Measurements from ENCODE around the gene TRAPPC8.
"Not testable (repeated sequence)": the region's sequence is repeated elsewhere in the genome, so short reads cannot be mapped to it uniquely, and the experiment has no call there.

The TRAPPC8 gene

DNA sequence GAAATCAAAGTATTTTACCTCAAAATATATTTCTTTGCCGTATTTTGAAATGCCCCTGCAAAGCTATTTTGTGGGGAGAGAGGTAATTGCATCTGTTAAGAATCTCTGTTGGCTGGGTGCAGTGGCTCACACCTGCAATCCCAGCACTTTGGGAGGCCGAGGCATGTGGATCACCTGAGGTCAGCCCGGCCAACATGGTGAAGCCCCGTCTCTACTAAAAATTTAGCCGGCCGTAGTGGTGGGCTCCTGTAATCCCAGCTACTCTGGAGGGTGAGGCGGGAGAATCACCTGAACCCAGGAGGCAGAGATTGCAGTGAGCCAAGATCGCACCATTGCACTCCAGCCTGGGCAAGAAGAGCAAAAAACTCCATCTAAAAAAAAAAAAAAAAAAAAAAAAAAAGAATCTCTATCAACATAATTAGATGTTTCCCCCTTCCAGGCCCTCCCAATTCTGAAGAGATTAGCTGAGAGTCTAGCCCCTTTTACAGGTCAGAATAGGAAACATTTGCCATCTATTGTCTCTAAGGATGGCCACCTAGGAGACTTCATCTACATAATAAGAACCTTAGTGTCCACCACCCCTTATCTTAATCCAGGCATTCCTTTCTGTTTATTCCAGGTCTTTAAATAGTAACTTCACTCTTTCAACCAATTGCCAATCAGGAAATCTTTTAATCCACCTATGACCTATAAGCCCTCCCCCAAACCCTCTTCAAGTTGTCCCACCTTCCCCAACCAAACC is 3.5 kb upstream of the TRAPPC8 start:
- no peak for DNase-seq (ENCODE audit: low read depth in 1 of 2, low spot score in 1 of 2)

DNA sequence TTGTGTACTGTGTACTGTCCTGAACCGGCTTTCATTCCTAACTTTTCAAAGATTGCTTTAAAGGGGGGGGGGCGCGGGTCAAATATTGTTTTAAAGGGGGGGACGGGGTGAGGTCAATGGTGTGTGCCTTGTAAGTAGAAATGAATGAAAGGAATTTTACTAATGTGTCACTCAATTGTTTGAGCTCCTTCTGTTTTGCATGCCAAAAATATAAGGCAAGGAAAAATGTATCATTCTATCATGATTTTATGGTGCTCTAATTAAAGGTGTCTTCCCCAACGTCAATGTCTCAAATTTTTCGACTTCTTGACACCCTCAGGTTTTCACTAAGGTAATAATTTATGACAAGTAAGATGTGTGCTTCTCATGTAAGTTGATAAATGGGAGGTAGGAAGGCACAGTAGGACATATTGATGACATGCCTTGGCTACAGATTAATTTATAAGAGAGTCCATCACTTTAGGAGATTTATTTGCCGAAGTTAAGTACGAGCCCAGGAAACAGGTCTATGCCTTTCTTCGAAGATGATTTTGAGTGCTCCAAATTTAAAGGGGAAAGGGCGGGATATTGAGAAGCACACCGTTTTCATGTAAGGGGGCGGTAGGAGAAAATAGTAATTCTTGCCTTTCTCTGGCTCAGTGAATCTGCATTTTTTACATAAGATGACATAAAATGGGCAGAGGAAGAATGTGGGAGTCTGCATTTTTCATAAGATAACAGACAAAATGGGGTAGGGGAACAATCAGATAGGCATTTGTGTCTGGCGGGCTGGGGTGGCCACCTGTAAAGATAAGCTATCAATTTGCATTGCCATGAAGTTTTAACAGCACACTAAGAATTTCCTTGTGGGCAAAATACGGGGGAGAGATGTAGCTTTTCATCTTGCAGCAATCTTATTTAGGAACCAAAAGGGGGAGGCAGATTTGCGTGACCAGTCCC is 1.2 kb upstream of the TRAPPC8 start:
- DNase-seq (ENCODE audit: low read depth in 1 of 2, low spot score in 1 of 2): no peak

DNA sequence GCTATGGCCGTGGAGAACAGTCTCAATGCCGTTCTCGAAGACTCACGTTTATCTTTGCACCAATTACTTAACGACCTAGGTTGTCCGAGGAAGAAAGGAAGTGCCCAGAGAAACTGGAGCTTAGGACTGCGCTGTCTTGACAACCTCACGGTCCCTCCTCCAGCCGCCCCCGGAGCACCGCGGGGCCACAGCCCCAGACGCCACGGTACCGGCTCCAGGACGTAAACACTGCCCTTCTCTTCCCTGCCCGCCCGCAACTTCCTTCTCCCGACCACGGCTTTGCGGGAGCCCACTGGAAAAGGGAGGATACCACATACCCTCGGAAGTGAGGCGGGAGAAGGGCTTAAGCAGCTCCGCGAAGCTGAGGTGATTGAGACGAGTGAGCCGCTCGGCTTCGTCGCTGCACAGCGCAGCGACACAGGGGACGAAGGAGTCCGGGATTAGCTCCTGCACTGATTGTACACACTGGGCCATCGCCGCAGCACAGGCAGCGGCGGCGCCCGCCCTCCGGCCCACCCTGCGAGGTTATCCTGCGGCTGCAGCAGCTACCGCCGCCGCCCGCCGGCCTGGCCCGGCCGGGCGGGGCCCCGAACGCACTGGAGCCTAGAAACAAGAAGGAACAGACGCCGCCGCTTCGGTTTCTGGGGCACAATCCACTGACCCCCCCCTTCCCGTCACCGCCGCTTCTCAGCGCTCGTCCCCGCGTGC is 483 bp downstream of the TRAPPC8 start:
- DNase-seq (ENCODE audit: low read depth in 1 of 2, low spot score in 1 of 2): peak in 1 of 2 donors; percentile 10

DNA sequence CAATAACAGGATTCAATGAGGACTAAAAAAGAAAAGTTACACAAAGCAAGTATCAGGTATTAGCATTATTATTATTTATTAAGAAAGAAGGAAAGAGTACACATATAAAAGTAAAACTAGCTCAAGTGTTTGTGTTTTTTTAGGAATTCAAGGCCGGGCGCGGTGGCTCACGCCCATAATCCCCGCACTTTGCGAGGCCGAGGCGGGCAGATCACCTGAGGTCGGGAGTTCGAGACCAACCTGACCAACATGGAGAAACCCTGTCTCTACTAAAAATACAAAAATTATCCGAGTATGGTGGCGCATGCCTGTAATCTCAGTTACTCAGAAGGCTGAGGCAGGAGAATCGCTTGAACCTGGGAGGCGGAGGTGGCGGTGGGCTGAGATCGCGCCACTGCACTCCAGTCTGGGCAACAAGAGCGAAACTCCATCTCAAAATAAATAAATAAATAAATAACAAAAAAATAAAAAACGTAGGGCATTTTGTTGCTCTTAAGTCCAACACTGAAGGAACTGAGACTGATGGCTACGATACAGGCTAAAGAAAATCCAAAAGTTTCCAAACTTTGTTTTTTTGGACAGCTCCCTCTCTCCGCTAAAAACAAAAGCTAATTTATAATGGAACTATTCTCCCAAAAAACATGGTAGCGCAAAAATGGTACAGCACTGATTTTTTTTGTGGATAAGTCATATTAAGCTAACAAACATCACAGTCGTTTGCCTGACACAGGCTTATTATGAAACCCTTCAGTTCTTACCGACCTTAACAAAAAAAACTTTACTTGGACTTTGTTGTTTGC is 1.7 kb downstream of the TRAPPC8 start:
- no peak for DNase-seq (ENCODE audit: low read depth in 1 of 2, low spot score in 1 of 2)

DNA sequence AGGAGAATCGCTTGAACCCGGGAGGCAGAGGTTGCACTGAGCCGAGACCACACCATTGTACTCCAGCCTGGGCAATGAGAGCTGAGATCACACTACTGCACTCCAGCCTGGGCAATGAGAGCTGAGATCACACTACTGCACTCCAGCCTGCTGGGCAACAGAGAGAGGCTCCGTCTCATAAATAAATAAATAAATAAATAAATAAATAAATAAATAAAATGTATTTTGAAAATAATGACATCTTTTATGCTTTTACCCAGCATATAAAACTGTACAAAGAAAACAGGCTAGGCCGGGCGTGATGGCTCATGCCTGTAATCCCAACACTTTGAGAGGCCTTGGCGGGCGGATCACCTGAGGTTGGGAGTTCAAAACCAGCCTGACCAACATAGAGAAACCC is 8.2 kb downstream of the TRAPPC8 start:
- not testable (repeated sequence) for DNase-seq (ENCODE audit: low read depth in 1 of 2, low spot score in 1 of 2)

DNA sequence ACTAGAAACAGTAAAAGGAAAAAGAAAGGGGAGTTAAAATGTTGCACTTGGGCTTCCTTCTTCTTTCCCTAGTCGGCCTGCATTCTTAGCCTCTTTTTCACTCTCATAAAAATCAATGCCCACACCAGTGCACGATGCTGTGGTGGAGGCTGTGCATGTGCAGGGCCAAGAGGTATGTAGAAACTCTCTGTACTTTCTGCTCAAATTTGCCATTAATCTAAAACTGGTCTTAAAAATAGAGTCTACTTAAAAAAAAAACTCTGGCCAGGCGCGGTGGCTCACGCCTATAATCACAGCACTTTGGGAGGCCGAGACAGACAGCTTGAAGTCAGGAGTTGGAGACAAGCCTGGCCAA is 11.1 kb downstream of the TRAPPC8 start:
- DNase-seq (ENCODE audit: low read depth in 1 of 2, low spot score in 1 of 2): no peak

DNA sequence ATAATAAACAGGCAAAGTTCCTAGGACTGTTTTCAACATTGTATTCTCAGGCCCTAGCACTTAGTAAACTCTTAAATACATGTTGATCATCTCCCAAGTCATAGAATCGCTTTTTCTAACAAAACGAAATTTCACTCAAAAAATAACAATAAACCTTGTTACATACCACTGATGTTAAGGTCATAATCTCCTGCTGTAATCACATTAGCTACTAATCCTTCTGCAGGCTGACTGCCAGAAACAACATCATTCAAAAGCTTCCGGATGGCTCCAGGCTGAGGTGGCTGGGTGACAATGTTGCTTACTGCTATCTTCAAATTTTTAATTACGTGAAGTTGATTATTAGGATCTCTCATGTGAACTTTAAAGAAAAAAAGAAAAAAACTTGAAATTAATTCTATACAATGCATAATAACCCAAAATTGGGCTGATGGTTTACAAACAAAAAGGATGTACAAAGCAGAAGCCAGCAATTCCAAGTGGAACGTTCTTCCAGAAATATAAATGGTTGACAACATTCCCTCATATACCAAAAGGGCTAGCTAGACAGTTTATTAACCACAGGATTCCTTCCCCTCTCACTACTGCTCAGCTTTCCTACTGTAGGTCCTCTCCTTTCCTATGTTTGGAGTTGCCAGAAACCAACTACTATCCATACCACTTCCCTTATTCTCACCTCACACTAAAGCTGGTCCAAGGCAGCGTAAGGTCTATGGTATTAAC is 11.6 kb downstream of the TRAPPC8 start:
- DNase-seq (ENCODE audit: low read depth in 1 of 2, low spot score in 1 of 2): no peak

DNA sequence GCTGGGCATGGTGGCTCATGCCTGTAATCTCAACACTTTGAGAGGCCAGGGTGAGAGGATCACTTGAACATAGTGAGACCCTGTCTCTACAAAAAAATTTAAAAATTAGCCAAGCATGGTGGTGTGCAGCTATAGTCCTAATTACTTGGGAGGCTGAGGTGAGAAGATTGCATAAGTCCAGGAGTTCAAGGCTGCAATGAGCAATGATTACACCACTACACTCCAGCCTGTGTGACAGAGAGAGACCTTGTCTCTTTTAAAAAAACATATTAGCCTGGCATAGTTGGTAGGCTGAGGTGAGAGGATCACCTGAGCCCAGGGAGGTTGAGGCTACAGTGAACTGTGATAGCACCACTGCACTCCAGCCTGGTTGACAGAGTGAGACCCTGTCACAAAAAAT is 13.7 kb downstream of the TRAPPC8 start:
- no peak for DNase-seq (ENCODE audit: low read depth in 1 of 2, low spot score in 1 of 2)

DNA sequence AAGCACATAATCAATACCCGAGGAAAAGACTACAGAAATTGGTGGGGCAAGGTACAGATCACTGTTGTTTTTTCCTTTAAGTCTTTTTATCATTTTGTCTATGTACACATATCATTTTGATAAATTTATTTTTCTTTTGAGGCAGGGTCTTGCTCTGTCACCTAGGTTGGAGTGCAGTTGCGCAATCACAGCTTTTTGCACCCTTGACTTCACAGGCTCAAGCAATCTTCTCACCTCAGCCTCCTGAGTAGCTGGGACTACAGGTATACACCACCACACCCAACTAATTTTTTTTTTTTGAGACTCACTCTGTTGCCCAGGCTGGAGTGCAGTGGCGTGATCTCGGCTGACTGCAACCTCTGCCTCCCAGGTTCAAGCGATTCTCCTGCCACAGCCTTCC is 15.9 kb downstream of the TRAPPC8 start:
- not testable (repeated sequence) for DNase-seq (ENCODE audit: low read depth in 1 of 2, low spot score in 1 of 2)

DNA sequence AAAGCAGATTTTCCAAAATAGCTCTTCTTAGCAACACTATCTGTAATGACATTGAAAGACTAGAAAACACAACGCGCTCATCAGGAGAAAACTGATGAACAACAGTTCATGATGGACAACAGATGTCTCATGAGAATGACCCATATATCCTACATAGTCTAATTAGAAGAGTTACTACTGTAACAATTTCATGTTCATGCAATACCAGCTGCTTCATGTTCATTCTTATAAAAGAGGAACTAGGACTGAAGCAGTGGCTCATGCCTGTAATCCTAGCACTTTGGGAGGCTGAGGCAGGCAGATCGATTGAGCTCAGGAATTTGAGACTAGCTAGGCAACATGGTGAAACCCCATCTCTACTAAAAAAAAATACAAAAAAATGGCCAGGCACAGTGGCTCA is 22.7 kb downstream of the TRAPPC8 start:
- no peak for DNase-seq (ENCODE audit: low read depth in 1 of 2, low spot score in 1 of 2)

DNA sequence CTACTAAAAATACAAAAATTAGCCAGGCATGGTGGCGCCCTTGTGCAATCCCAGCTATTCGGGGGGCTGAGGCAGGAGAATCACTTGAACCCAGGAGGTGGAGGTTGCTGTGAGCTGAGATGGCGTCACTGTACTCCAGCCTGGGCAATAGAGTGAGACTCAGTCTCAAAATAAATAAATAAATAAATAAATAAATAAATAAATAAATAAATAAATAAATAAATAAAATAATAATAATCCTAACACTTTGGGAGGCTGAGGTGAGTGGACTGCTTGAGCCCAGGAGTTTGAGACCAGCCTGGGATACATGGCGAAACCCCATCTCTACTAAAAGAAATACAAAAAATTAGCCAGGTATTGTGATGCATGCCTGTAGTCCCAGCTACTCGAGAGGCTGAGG is 23.6 kb downstream of the TRAPPC8 start:
- not testable (repeated sequence) for DNase-seq (ENCODE audit: low read depth in 1 of 2, low spot score in 1 of 2)

DNA sequence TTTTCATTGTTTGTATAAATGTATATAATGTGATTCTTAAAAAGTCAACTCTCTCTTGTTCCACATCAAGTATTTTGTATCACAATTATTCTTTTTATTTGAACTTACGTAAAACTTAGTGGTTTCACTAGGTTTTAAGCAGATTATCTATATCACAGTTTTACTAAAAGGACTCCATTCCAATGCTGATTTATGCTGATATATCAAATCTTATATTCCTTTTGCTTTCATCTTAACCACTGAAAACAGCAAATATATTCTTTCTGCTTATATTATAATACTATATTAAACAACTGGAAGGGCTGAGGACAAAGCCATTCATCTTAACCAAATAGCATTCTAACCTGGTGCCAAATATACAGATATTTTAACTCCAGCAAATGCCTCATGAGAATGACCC is 24.2 kb downstream of the TRAPPC8 start:
- DNase-seq (ENCODE audit: low read depth in 1 of 2, low spot score in 1 of 2): no peak

DNA sequence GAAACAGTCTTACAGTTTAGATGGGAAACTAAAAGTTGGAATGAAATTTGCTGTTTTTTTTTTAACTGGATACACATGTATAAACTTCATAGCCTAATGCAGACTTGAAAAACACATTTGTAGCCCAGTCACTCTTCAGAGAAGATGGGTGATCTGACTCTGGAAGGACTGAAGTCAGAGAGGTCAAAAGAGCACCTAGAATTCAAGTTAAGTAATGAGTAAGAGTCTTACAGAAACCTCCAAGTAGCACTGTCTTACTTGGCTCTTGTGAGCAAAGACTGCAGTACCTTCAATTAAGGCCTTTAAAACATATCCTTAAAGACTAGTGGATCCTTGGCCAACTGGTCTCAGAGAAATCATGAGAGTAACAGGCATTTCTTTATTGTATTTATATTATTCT is 41.9 kb downstream of the TRAPPC8 start:
- no peak for DNase-seq (ENCODE audit: low read depth in 1 of 2, low spot score in 1 of 2)

DNA sequence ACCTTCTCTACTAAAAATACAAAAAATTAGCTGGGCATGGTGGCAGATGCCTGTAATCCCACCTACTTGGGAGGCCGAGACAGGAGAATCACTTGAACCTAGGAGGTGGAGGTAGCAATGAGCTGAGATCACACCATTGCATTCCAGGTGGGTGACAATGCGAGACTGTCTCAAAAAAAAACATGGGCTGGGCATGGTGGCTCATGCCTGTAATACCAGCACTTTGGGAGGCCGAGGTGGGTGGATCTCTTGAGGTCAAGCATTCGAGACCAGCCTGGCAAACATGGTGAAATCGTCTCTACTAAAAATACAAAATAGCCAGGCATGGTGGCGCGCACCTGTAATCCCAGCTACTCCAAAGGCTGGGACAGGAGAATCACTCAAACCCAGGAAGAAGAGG is 43.2 kb downstream of the TRAPPC8 start:
- DNase-seq (ENCODE audit: low read depth in 1 of 2, low spot score in 1 of 2): not testable (repeated sequence)

DNA sequence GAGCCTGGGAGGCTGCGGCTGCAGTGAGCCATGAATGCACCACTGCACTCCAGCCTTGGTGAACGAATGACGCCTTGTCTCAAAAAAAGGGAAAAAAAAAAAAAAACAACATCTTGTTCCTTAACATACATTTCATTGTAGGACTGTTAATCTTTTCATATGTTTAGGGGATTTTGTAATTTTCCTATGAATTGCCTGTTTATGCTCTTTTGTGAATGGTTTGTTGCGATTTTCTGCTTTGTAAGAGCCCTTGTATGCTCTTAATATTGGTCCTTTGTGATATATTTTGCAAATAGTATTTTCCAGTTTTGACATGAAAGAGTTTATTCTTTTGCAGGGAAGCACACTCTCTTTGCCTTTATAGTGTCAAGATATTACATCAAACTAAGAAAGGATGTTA is 50.0 kb downstream of the TRAPPC8 start:
- no peak for DNase-seq (ENCODE audit: low read depth in 1 of 2, low spot score in 1 of 2)

DNA sequence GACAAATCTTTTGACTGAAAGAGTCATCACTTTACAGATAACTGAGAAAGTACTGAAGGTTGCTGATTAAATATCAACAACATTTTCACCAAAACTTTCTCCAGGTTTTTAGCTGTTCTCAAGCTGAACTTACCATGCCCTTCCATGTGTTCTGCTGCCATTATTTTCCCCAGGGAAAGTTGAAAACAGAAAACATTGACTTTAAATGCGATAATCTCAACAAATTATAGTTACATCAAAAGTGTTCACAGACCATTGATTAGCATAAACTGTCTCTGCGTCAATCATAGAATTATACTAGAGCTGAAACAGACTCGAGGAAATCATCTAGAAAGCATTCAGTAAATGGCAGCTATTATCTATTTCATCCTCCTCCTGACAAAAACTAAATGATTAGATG is 51.4 kb downstream of the TRAPPC8 start:
- no peak for DNase-seq (ENCODE audit: low read depth in 1 of 2, low spot score in 1 of 2)

DNA sequence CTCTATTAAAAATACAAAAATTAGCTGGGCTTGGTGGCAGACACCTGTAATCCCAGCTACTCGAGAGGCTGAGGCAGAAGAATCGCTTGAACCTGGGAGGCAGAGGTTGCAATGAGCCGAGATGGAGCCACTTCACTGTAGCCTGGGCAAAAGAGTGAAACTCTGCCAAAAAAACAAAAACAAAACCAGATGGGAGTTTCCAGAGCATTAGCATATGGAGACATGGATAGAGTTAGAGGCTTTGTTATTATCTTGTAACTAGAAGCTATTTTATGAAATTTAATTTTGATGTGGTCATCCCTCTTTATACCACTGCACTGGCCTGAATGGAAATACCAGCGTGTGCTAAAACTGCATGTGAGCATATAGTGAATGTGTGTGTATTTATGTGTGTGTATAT is 58.9 kb downstream of the TRAPPC8 start:
- no peak for DNase-seq (ENCODE audit: low read depth in 1 of 2, low spot score in 1 of 2)

DNA sequence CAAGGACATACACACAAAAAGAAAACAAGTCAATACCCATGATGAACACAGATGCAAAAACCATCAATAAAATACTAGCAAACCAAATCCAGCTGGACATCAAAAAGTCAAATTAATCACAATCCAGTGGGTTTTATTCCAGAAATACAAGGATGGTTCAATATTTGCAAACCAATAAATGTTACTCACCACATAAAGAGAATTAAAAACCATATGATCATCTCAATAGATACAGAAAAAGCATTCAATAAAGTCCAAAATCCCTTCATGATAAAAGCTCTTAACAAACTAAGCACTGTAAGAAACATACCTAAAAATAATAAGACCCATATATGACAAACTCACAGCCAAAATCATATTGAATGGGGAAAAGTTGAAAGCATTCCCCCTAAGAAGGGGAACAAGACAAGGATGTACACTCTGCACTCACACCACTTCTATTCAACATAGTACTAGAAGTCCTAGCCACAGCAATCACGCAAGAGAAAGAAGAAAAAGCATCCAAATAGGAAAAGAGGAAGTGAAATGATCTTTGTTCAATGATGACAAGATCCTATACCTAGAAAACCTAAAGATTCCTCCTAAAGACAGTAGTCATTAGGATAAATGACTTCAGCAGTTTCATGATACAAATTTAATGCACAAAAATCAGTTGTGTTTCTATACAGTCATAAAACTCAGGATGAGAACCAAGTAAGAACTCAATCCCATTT is 62.6 kb downstream of the TRAPPC8 start:
- no peak for DNase-seq (ENCODE audit: low read depth in 1 of 2, low spot score in 1 of 2)

DNA sequence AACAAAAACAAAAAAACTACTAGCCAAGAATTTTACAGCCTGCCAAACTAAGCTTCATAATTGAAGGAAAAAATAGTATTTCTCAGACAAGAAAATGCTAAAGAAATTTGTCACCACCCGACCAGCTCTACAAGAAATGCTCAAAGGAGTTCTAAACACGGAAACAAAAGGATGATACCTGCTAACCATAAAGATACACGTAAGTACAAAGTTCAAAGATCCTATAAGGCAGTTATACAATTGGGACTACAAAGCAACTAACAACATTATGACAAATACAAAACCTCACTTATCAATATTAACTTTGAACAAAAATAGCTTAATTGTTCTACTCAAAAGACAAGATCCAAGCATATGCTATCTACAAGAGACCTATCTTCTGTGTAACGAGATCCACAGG is 64.6 kb downstream of the TRAPPC8 start:
- no peak for DNase-seq (ENCODE audit: low read depth in 1 of 2, low spot score in 1 of 2)

DNA sequence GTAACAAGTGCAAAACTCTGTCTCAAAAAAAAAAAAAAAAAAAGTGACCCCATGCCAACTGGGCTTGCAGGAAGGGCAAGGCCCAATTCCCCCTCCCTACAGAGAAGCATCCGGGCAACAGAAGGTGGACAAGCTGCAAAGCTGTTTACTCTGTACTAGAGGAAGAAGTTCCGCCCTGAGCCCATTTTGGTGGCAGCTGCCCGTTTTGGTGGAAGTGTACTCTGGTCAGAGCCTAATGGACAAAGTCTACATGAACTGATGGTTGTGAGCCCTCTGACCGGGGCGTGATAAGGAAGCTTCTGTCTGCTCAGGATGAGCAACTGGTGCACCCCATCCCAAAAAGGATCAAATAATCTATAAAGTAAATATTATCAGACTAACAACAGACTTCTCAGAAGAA is 65.0 kb downstream of the TRAPPC8 start:
- DNase-seq (ENCODE audit: low read depth in 1 of 2, low spot score in 1 of 2): no peak
